OCI-LY7 (cell line): Measurements from ENCODE around the gene SMTN. TPM values are rescaled to one million over a fixed set of nuclear protein-coding genes. Genes with fewer than 3 reads are reported as not detected.

Source experiments
- BruUV-seq: library from RNA; stranded (reverse); fragments of 400-500 nt; replicated peaks from 2 replicates; lab custom pipeline; 2021; lab: Mats Ljungman, UMichigan
- CTCF ChIA-PET: fragments of 300-600 bp; sonication (Branson Sonifier 250); formaldehyde crosslinking; loops from one replicate; lab custom pipeline; 2022; ENCODE audit warnings: antibody characterized with exemption; ENCODE audit not compliant: unreplicated experiment; lab: Charles Lee
- POLR2A ChIA-PET: fragments of 300-600 bp; sonication (Branson Sonifier 250); formaldehyde crosslinking; loops from one replicate; lab custom pipeline; 2022; ENCODE audit warnings: antibody characterized with exemption; lab: Charles Lee
- DNase-seq: peaks from one replicate; pipeline ENCODE4 v3.0.0-alpha.2; 2015; ENCODE audit warnings: low spot score
- H2AFZ ChIP-seq: fragments of 200-600 bp; sonication (generic), shearing (Covaris generic); 2 replicates; pipeline ENCODE4 v1.6.1; 2014; ENCODE audit warnings: mild to moderate bottlenecking, antibody characterized with exemption, low read length, moderate library complexity
- H3K27ac ChIP-seq: fragments of 200-600 bp; sonication (generic); 2 replicates; pipeline ENCODE4 v1.5.1; 2014; ENCODE audit warnings: mixed run types, low read depth, mild to moderate bottlenecking, moderate library complexity, low read length, inconsistent platforms; ENCODE audit not compliant: poor library complexity, severe bottlenecking
- H3K36me3 ChIP-seq: fragments of 200-600 bp; sonication (generic); 2 replicates; pipeline ENCODE4 v1.6.1; 2014; ENCODE audit warnings: mild to moderate bottlenecking, antibody characterized with exemption, low read length, moderate library complexity, mixed read lengths; ENCODE audit not compliant: insufficient read depth
- H3K4me1 ChIP-seq: fragments of 200-600 bp; sonication (generic); 2 replicates; pipeline ENCODE4 v1.5.1; 2014; ENCODE audit warnings: mild to moderate bottlenecking, low read length; ENCODE audit not compliant: insufficient read depth, poor library complexity, severe bottlenecking
- H3K4me2 ChIP-seq: fragments of 200-600 bp; sonication (generic); 2 replicates; pipeline ENCODE4 v1.6.1; 2014; ENCODE audit warnings: mild to moderate bottlenecking, low read length
- H3K4me3 ChIP-seq: fragments of 200-600 bp; sonication (generic); 2 replicates; pipeline ENCODE4 v1.5.1; 2014; ENCODE audit warnings: mild to moderate bottlenecking, low read depth, low read length; ENCODE audit not compliant: poor library complexity, severe bottlenecking
- H3K79me2 ChIP-seq: fragments of 200-600 bp; sonication (generic); 2 replicates; pipeline ENCODE4 v1.6.1; 2016; ENCODE audit warnings: low read depth, mild to moderate bottlenecking, low read length, moderate library complexity, mixed read lengths; ENCODE audit not compliant: insufficient read depth
- H3K9me2 ChIP-seq: fragments of 200-600 bp; sonication (generic); 2 replicates; pipeline ENCODE4 v1.6.1; 2016; ENCODE audit warnings: mild to moderate bottlenecking, low read length, mixed read lengths; ENCODE audit not compliant: insufficient read depth
- H3K9me3 ChIP-seq: fragments of 200-600 bp; sonication (generic); 2 replicates; pipeline ENCODE4 v1.6.1; 2014; ENCODE audit warnings: mild to moderate bottlenecking, mixed run types, low read length, mixed read lengths
- H4K20me1 ChIP-seq: fragments of 200-600 bp; sonication (generic); 2 replicates; pipeline ENCODE4 v1.6.1; 2014; ENCODE audit warnings: mild to moderate bottlenecking, antibody characterized with exemption, low read length, moderate library complexity, mixed read lengths; ENCODE audit not compliant: insufficient read depth
- CTCF ChIP-seq: fragments of 200-600 bp; sonication (generic); conservative IDR thresholded peaks from 2 replicates; pipeline ENCODE4 v1.5.1; 2014; ENCODE audit warnings: mild to moderate bottlenecking, antibody characterized with exemption, low read length, moderate library complexity, mixed read lengths
- EZH2phosphoT487 ChIP-seq: fragments of 200-600 bp; sonication (generic); IDR thresholded peaks from 2 replicates; pipeline ENCODE4 v1.6.1; 2018; ENCODE audit warnings: low read depth, borderline replicate concordance, mild to moderate bottlenecking, mixed run types, antibody characterized with exemption, low read length, moderate library complexity, mixed read lengths
- intact Hi-C: fragments of 100-400 bp; cut with micrococcal nuclease; formaldehyde crosslinking; loops from one replicate; pipeline ENCODE4 v1.10.0; 2022; ENCODE audit not compliant: unreplicated experiment
- total RNA-seq, 2 experiments: library from RNA; depleted of rRNA in 1 of 2; stranded (reverse); fragments of >200 nt in 1 of 2; shearing (Covaris generic) in 1 of 2; gene quantifications; 2 replicates each; pipeline ENCODE4 v1.2.3, GENCODE V29; 2014 to 2022

Gene SMTN
- total RNA-seq, 2 experiments from 2014 or later = 16.9 to 35.4 TPM

DNA sequence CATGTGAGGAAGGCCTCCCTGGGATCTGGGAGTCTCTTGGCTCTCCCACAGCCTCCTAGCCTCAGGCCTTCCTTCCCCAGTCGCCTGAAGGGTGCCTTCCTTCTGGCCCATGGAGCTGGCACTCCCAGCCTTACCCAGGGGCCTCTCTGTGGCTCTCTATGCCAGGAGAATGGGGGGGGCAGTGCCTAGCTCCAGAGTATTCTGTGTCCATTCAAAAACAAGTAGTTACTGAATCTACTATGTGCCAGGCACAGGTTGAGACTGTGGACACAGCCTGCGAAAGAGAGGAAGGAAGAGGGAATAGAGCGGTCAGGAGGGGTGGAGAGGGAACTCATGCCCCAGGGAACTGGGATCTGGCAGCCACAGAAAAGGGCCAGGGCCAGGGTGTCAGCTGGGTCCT, 61.9 kb downstream of the SMTN start:
- no peaks in the 10 kb centered on the region for H4K20me1 ChIP-seq
- intact Hi-C loops = no loop called here
- no peak overlapping the region for H3K4me3 ChIP-seq
- TF ChIP-seq CTCF = no peak
- TF ChIP-seq EZH2phosphoT487 = no peak
- DNase-seq = no peak
- BruUV-seq = no TSS peak
- peaks cover 12% of the 10 kb centered on the region for H3K9me3 ChIP-seq
- CTCF ChIA-PET = no interaction called here
- no peaks in the 10 kb centered on the region for H3K4me1 ChIP-seq
- H2AFZ ChIP-seq = no peak overlapping the region
- no peaks in the 10 kb centered on the region for H3K36me3 ChIP-seq
- no peak overlapping the region for H3K4me2 ChIP-seq
- H3K79me2 ChIP-seq = no peaks in the 10 kb centered on the region
- no peaks in the 10 kb centered on the region for H3K9me2 ChIP-seq
- no peak overlapping the region for H3K27ac ChIP-seq
- POLR2A ChIA-PET = no interaction called here

DNA sequence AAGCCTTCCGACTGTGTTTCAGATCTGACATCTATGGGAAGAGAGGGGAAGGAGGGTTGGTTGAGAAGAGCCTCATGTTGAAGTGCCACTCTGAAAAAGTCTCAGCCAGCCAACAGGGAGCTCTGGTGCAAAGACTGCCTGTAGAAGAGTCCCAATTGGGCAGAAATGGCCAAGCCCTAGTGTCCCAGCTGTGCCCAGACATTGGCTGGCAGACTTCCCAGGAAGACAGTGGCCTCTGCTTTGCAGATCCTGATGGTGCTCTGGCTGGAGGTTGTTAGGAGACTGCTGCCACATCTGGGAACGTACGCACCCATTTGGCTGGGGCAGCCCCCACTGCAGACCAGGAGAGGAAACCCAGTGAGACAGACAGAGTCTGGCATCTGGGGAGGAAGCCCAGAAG, 62.4 kb downstream of the SMTN start:
- Histone ChIP-seq H3K79me2 (no peaks in the 10 kb centered on the region), H4K20me1 (no peaks in the 10 kb centered on the region), H3K27ac (no peak overlapping the region), H3K4me1 (no peaks in the 10 kb centered on the region), H3K9me3 (peaks cover 12% of the 10 kb centered on the region), H3K4me2 (no peak overlapping the region), H2AFZ (no peak overlapping the region), H3K9me2 (no peaks in the 10 kb centered on the region), H3K36me3 (no peaks in the 10 kb centered on the region), H3K4me3 (no peak overlapping the region)
- TF ChIP-seq EZH2phosphoT487 (no peak), CTCF (no peak)
- DNase-seq = no peak
- BruUV-seq = no TSS peak
- intact Hi-C loops = no loop called here
- ChIA-PET CTCF (no interaction called here), POLR2A (no interaction called here)

GRCh38 chr22:31144223-31144622, 63.1 kb downstream of the SMTN start:
- ChIA-PET CTCF (no interaction called here), POLR2A (interaction anchor here (1.1 kb wide), 2 partner anchors 9 to 19 kb away, joined by 3 to 4 read pairs; no protein-coding TSS in a partner anchor)
- no TSS peak for BruUV-seq
- no peak overlapping the region for H3K4me3 ChIP-seq
- no peak overlapping the region for H3K4me2 ChIP-seq
- H3K9me2 ChIP-seq = no peaks in the 10 kb centered on the region
- no peak for DNase-seq
- no peak overlapping the region for H3K27ac ChIP-seq
- H3K79me2 ChIP-seq = no peaks in the 10 kb centered on the region
- intact Hi-C loops = no loop called here
- no peak overlapping the region for H2AFZ ChIP-seq
- H3K9me3 ChIP-seq = peaks cover 12% of the 10 kb centered on the region
- H4K20me1 ChIP-seq = no peaks in the 10 kb centered on the region
- no peaks in the 10 kb centered on the region for H3K4me1 ChIP-seq
- no peak for TF ChIP-seq CTCF
- no peak for TF ChIP-seq EZH2phosphoT487
- no peaks in the 10 kb centered on the region for H3K36me3 ChIP-seq
